Muscle of back (tissue), 11 donors: ENCODE results near the gene KCNMA1. TPM values are rescaled to one million over a fixed set of nuclear protein-coding genes. Genes with fewer than 3 reads are reported as not detected.
A peak's percentile ranks its signal among the peaks of the same experiment; 100 is the strongest.

Experiments
- DNase-seq, 3 donors: peaks; one replicate each; pipeline versions ENCODE4 v3.0.0 to v3.0.0-alpha.2; 2013
- polyA plus RNA-seq, 10 donors: library from polyadenylated mRNA; unstranded; fragments of 120-200 nt; gene quantifications; one replicate each; pipeline ENCODE4 v1.2.1, GENCODE V29; 2013; ENCODE audit not compliant: insufficient read length in 10 of 10

The KCNMA1 gene
- polyA plus RNA-seq, 10 donors: 13.8 to 20.5 (median 16.2) TPM

GRCh38 chr10:77511498-77512218 lies 126.0 kb downstream of the KCNMA1 start:
- DNase-seq: no peak

- DNase-seq: peak in 1 of 3 donors; percentile 52
These were observed 126.9 kb downstream of the KCNMA1 start for GRCh38 chr10:77510695-77511094.

- DNase-seq: no peak
These were observed 127.3 kb downstream of the KCNMA1 start for GRCh38 chr10:77510294-77510693.

GRCh38 chr10:77509391-77509790 lies 128.2 kb downstream of the KCNMA1 start:
- DNase-seq: peak in 1 of 3 donors; percentile 65

GRCh38 chr10:77507291-77507880 lies 130.2 kb downstream of the KCNMA1 start:
- DNase-seq: peak in 2 of 3 donors; percentile 62 to 86

GRCh38 chr10:77506517-77507200 lies 130.9 kb downstream of the KCNMA1 start:
- DNase-seq: peak in 1 of 3 donors; percentile 67

- DNase-seq: peak in 1 of 3 donors; percentile 90
These were observed 131.9 kb downstream of the KCNMA1 start for GRCh38 chr10:77505431-77506334.

GRCh38 chr10:77504873-77505257 lies 132.7 kb downstream of the KCNMA1 start:
- DNase-seq: no peak

GRCh38 chr10:77504196-77504872 lies 133.3 kb downstream of the KCNMA1 start:
- no peak for DNase-seq

- DNase-seq: no peak
These were observed 135.8 kb downstream of the KCNMA1 start for GRCh38 chr10:77501846-77502261.

- DNase-seq: peak in 2 of 3 donors; percentile 86 to 94
These were observed 136.3 kb downstream of the KCNMA1 start for GRCh38 chr10:77501152-77501845.

GRCh38 chr10:77500754-77501151 lies 136.9 kb downstream of the KCNMA1 start:
- no peak for DNase-seq

- no peak for DNase-seq
These were observed 138.8 kb downstream of the KCNMA1 start for GRCh38 chr10:77498829-77499228.

- no peak for DNase-seq
These were observed 139.4 kb downstream of the KCNMA1 start for GRCh38 chr10:77498210-77498609.

- no peak for DNase-seq
These were observed 139.9 kb downstream of the KCNMA1 start for GRCh38 chr10:77497748-77498147.

- no peak for DNase-seq
These were observed 140.6 kb downstream of the KCNMA1 start for GRCh38 chr10:77496941-77497420.

GRCh38 chr10:77494756-77495541 lies 142.7 kb downstream of the KCNMA1 start:
- DNase-seq: no peak

- DNase-seq: peak in 2 of 3 donors; percentile 37 to 54
These were observed 143.3 kb downstream of the KCNMA1 start for GRCh38 chr10:77494327-77494726.

GRCh38 chr10:77493851-77494261 lies 143.8 kb downstream of the KCNMA1 start:
- no peak for DNase-seq
